ENCODE results near the gene NPHS2. TPM values are rescaled to one million over a fixed set of nuclear protein-coding genes. Genes with fewer than 3 reads are reported as not detected.

Gene NPHS2
- total and polyA plus RNA-seq, 2 of the 4 experiments (the other 2 are of a cell fraction) = not detected

- ATAC-seq (ENCODE audit: low read depth) = no peak
- H4K5ac ChIP-seq (ENCODE audit: low read depth, low read length) = no peak overlapping the region
- H3K27me3 ChIP-seq (ENCODE audit: control insufficient read depth, insufficient read depth, low read length) = peaks cover 3% of the 10 kb centered on the region
- no peaks in the 10 kb centered on the region for H3K9me1 ChIP-seq (ENCODE audit: insufficient read depth, low read length)
- dilution Hi-C loops (cut with HindIII; ENCODE audit: low sequenced_read_pairs, unreplicated experiment) (no loop called here), intact Hi-C loops (cut with micrococcal nuclease) (loop anchor here (5.0 kb wide), 1 partner anchor 346 kb away; no protein-coding TSS in a partner anchor), in situ Hi-C loops (cut with MboI; ENCODE audit: low sequenced_read_pairs) (loop anchor here (25.0 kb wide), 1 partner anchor 336 kb away; no protein-coding TSS in a partner anchor)
- H2AK5ac ChIP-seq (ENCODE audit: low read depth, low read length) = no peak overlapping the region
- H4K91ac ChIP-seq (ENCODE audit: insufficient read depth, low read depth, low read length) = no peak overlapping the region
- H3K4me1 ChIP-seq (ENCODE audit: control insufficient read depth, insufficient read depth, low read length) = no peaks in the 10 kb centered on the region
- H3K14ac ChIP-seq (replicated peaks; ENCODE audit: low read depth, low read length) = no peak overlapping the region
- BruUV-seq (replicated peaks) = no TSS peak
- H3K9ac ChIP-seq (ENCODE audit: low read depth, low read length) = no peak overlapping the region
- H4K20me1 ChIP-seq (ENCODE audit: insufficient read depth, low read length) = no peaks in the 10 kb centered on the region
- no peak overlapping the region for H3K27ac ChIP-seq (ENCODE audit: insufficient read depth, low read length)
- no peak overlapping the region for H3K4ac ChIP-seq (ENCODE audit: low read depth, low read length)
- H3K4me2 ChIP-seq (ENCODE audit: low read depth, low read length) = no peak overlapping the region
- no peaks in the 10 kb centered on the region for H3K36me3 ChIP-seq (ENCODE audit: control insufficient read depth, insufficient read depth, low read length)
- no peak overlapping the region for H4K8ac ChIP-seq (ENCODE audit: low read depth in 2 of 2, low read length in 2 of 2)
- H2BK120ac ChIP-seq (ENCODE audit: low read depth, low read length) = no peak overlapping the region
- H3K23ac ChIP-seq (ENCODE audit: low read depth, low read length) = no peak overlapping the region
- H2BK5ac ChIP-seq (ENCODE audit: low read depth, low read length, poor library complexity, severe bottlenecking) = no peak overlapping the region
- POLR2A ChIA-PET (ENCODE audit: unreplicated experiment) = interaction anchor here (0.6 kb wide), 1 partner anchor 573 kb away, joined by 9 read pairs; no protein-coding TSS in a partner anchor
- no peak overlapping the region for H3K56ac ChIP-seq (ENCODE audit: extremely low read depth, insufficient read depth, low read length)
- no peaks in the 10 kb centered on the region for H3K9me3 ChIP-seq (ENCODE audit: control insufficient read depth, insufficient read depth, low read length)
- H2AFZ ChIP-seq (replicated peaks; ENCODE audit: low read length, poor library complexity) = no peak overlapping the region
- H2AK9ac ChIP-seq (replicated peaks; ENCODE audit: low read depth, low read length, poor library complexity) = no peak overlapping the region
- CTCF ChIA-PET = interaction anchor here (0.6 to 1.0 kb wide), 3 partner anchors 197 to 348 kb away, joined by 3 to 4 read pairs (median 3); no protein-coding TSS in a partner anchor
- H2BK20ac ChIP-seq (ENCODE audit: low read depth, low read length) = no peak overlapping the region
- H3K18ac ChIP-seq (ENCODE audit: low read depth, low read length) = no peak overlapping the region
- WGBS, 2 experiments (ENCODE audit: extremely low coverage in 2 of 2, insufficient read length in 1 of 2) = no CpG with 5 or more reads among the region's 1 CpG
- H3K79me1 ChIP-seq (ENCODE audit: low read depth in 1 of 2, low read length in 2 of 2) = no peaks in the 10 kb centered on the region
- no peak overlapping the region for H2BK15ac ChIP-seq (ENCODE audit: low read depth, low read length)
- H3K4me3 ChIP-seq (ENCODE audit: insufficient read depth, low read depth, low read length) = no peak overlapping the region
- TF ChIP-seq RAD21 (IDR thresholded peaks at IDR 0.05; ENCODE audit: low read length) = no peak
- no peak for TF ChIP-seq FOS (IDR thresholded peaks at IDR 0.05; ENCODE audit: low read depth, low read length)
- no peak for TF ChIP-seq CTCF (conservative IDR thresholded peaks at IDR 0.05; ENCODE audit: low read depth, low read length)
- TF ChIP-seq CEBPB (IDR thresholded peaks at IDR 0.05; ENCODE audit: low read depth, low read length) = no peak
- TF ChIP-seq RFX5 (IDR thresholded peaks at IDR 0.05; ENCODE audit: low read depth, low read length) = no peak
- no peak for TF ChIP-seq MXI1 (IDR thresholded peaks at IDR 0.05; ENCODE audit: borderline replicate concordance, low read depth, low read length)
- TF ChIP-seq ELK1 (IDR thresholded peaks at IDR 0.05; ENCODE audit: borderline replicate concordance, low read depth, low read length) = no peak
- TF ChIP-seq BHLHE40 (IDR thresholded peaks at IDR 0.05; ENCODE audit: low read depth, low read length) = no peak
- no peak for TF ChIP-seq SMC3 (IDR thresholded peaks at IDR 0.05; ENCODE audit: low read depth, low read length)
- no peak for TF ChIP-seq RCOR1 (IDR thresholded peaks at IDR 0.05; ENCODE audit: insufficient replicate concordance, low read length)
- TF ChIP-seq NFE2L2 (IDR thresholded peaks at IDR 0.05; ENCODE audit: low read depth, low read length) = no peak
- TF ChIP-seq USF2 (IDR thresholded peaks at IDR 0.05; ENCODE audit: low read depth, low read length) = no peak
- no peak for TF ChIP-seq POLR2A (IDR thresholded peaks at IDR 0.05; ENCODE audit: low read depth, low read length)
- no peak for TF ChIP-seq MAFK (IDR thresholded peaks at IDR 0.05; ENCODE audit: low read depth, low read length)
- TF ChIP-seq MAZ (IDR thresholded peaks at IDR 0.05; ENCODE audit: borderline replicate concordance, low read depth, low read length) = no peak
- no peak for TF ChIP-seq CHD1 (IDR thresholded peaks at IDR 0.05; ENCODE audit: low read depth, low read length)
- DNase-seq = no peak
These were observed 22.9 kb upstream of the NPHS2 start for GRCh38 chr1:179598631-179599030.

Data from IMR-90 (cell line).